Measurements from ENCODE around the gene TRIM47. TPM values are rescaled to one million over a fixed set of nuclear protein-coding genes. Genes with fewer than 3 reads are reported as not detected.

Gene TRIM47
- total RNA-seq, 1 experiment from 2014 or later: 6.9 TPM

DNA sequence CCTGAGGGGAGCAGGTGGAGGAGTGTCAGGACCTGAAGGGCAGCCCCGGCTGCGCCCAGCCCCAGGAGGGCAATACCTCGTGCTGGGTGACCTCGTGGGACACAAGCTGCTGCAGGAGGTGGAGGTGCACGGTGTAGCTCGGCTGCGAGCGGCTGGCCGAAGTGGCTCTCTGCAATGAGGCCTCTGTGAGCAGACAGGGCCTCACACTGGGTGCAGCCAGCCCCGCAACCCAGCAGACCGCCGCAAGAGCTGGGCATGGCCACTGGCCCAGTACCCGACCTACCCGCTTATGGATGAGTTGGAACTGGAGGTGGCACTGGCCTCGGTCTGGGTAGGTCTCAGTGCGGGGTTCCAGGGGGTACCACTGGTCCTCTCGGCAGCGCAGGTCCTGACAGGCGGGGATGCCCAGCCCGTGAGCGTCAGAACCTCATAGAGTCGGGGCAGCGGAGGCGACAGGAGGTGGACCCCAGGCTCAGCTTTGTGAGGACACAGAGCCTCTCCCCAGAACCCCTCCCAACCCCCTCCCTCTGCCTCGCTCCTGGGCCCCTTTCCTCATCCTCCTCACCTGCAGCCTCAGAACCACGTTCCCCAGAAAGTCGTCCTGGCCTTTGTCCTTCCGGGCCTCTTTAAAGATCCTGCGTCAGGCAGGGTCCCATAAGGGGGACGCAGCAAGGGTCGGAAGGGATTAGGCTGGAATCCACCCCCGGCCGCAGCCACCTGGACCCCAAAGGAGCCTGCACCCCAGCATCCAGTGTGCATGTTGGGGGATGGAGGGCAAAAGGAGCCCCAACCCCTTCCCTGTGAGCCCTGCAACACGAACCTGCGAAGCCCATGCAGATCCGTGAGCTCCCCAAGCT lies 38.2 kb downstream of the TRIM47 start:
- no peak for DNase-seq
- H3K9me3 Mint-ChIP-seq: no peaks in the 10 kb centered on the region
- Histone ChIP-seq H3K23me2 (ENCODE audit: insufficient read length, low read depth, low read length, poor library complexity, severe bottlenecking) (no peaks in the 10 kb centered on the region), H3K14ac (ENCODE audit: insufficient read depth, low read length) (no peak overlapping the region), H3K4me1 (ENCODE audit: insufficient read depth, low read length) (no peaks in the 10 kb centered on the region), H4K20me1 (ENCODE audit: control insufficient read depth, insufficient read depth, insufficient read length) (no peaks in the 10 kb centered on the region), H3K79me1 (ENCODE audit: insufficient read depth, low read depth, low read length, poor library complexity, severe bottlenecking) (no peaks in the 10 kb centered on the region), H4K91ac (ENCODE audit: insufficient read length, low read depth, low read length) (no peak overlapping the region), H2BK20ac (ENCODE audit: low read depth, low read length, poor library complexity, severe bottlenecking) (no peak overlapping the region), H3K4ac (ENCODE audit: low read depth, low read length) (no peak overlapping the region), H2AK5ac (ENCODE audit: insufficient read length, low read length) (no peak overlapping the region), H3K23ac (ENCODE audit: insufficient read length, low read depth, low read length) (no peak overlapping the region), H3K4me2 (ENCODE audit: insufficient read depth, insufficient read length, low read length) (no peak overlapping the region), H3K9ac (ENCODE audit: extremely low read depth, insufficient read length, low read length) (no peak overlapping the region), H3K56ac (ENCODE audit: insufficient read length, low read depth, low read length) (no peak overlapping the region), H2BK15ac (ENCODE audit: low read depth, low read length) (no peak overlapping the region), H2BK12ac (ENCODE audit: insufficient read length, low read depth, low read length) (no peak overlapping the region), H2BK5ac (ENCODE audit: insufficient read length, low read length) (no peak overlapping the region), H3K9me3 (ENCODE audit: control insufficient read depth, low read depth, low read length) (no peaks in the 10 kb centered on the region), H2AFZ (ENCODE audit: low read length) (no peak overlapping the region), H3K18ac (ENCODE audit: insufficient read length, low read depth, low read length) (no peak overlapping the region), H2BK120ac (ENCODE audit: low read depth, low read length, poor library complexity, severe bottlenecking) (no peak overlapping the region), H4K8ac (replicated peaks; ENCODE audit: insufficient read length, low read depth, low read length) (no peak overlapping the region), H4K5ac (ENCODE audit: insufficient read length, low read depth, low read length) (no peak overlapping the region), H3K79me2 (ENCODE audit: insufficient read depth, low read length) (no peaks in the 10 kb centered on the region), H3K27ac (ENCODE audit: insufficient read length, low read depth, low read length) (no peak overlapping the region), H3T11ph (ENCODE audit: low read length) (no peak overlapping the region), H3K27me3 (ENCODE audit: insufficient read depth, low read length) (no peaks in the 10 kb centered on the region)
- WGBS (ENCODE audit: extremely low coverage, insufficient read length, low lambda C conversion rate): no CpG with 5 or more reads among the region's 36 CpGs
- no peak overlapping the region for H3K27ac Mint-ChIP-seq
- peaks cover 2 to 14% of the 10 kb centered on the region in 2 experiments for H3K4me1 Mint-ChIP-seq
- H3K4me3 Mint-ChIP-seq: no peak overlapping the region
- no peaks in the 10 kb centered on the region for H3K36me3 Mint-ChIP-seq (ENCODE audit: insufficient read depth in 1 of 3, low read depth in 3 of 3)
- no peak for TF ChIP-seq CTCF (conservative IDR thresholded peaks at IDR 0.05)
- H3K27me3 Mint-ChIP-seq (ENCODE audit: low read depth): no peaks in the 10 kb centered on the region

Measured in H9 (cell line).